Stimulated activated CD8-positive, alpha-beta memory T cell treated with anti-CD3 and anti-CD28 coated beads, Interleukin-12 subunit alpha, Interleukin-12 subunit beta, amount 100 ng/mL, for 24 hours (primary cell): ENCODE data around the gene PADI6.

Source experiments
- DNase-seq: peaks from one replicate; pipeline ENCODE4 v3.0.0-alpha.2; 2020; ENCODE audit errors: extremely low read depth

Gene PADI6

DNA sequence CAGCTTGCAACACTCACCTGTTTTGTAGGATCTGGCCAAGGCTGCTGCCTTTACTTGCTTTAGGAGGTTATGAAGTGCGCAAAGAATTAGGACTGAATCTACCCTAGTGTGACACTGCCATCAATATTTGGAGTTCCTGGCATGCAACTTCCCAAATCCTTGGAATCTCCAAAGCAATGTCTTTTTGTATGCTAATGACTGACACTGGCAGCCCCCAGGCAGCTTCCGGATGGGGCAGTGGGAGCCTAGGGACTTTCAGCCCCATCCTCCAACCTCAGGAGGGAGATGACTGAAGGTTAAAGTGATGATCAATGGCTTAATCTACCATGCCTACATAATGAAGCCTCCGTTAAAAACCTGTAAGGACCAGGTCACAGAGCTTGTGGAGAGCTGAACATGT is 62.0 kb downstream of the PADI6 start:
- DNase-seq = no peak

DNA sequence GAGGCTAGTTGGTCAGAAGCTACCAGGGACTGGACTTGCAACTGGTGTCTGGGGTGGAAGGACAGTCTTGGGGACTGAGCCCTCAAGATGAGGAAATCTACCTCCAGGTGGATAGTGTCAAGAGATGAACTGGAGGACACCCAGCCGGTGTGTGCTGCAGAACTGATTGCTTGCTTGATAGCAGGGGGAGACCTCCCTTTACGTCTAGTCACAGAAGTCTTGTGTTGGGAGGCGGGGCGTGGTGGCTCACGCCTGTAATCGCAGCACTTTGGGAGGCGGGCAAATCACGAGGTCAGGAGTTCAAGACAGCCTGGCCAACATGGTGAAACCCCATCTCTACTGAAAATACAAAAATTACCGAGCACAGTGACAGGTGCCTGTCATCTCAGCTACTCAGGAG is 62.6 kb downstream of the PADI6 start:
- DNase-seq = no peak

DNA sequence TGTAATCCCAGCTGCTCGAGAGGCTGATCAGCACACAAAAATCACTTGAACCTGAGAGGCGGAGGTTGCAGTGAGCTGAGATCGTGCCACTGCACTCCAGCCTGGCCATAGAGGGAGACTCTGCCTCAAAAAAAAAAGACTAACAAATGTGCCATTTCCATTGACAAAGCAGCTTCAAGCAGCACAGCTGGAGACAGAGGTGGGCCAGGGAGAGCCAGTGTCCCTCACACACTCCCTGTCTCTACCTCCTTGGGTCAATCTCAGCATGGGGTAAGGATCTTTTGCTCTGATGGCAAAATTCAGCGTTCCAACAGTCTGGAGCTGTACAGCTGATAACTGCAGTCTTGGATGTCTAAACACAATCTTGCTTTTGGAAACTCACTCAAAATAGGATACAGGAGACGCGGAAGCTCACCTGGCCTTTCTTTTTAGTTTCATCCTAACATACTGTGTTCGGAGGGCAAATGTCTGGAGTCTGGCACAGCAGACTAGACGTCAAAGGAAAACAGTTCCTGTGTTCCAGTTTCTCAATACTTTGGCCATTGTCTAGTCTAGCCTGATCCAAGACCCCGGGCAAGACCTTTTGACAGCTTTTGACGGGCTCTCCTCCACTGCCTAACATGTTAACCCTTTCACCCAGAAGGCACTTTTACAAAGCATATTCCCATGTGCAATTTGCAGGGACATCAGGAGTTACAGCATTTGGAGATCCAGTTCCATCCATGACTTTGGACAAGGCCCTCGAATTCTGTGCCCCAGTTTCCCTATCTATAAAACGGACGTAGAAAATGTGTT is 64.6 kb downstream of the PADI6 start:
- no peak for DNase-seq

DNA sequence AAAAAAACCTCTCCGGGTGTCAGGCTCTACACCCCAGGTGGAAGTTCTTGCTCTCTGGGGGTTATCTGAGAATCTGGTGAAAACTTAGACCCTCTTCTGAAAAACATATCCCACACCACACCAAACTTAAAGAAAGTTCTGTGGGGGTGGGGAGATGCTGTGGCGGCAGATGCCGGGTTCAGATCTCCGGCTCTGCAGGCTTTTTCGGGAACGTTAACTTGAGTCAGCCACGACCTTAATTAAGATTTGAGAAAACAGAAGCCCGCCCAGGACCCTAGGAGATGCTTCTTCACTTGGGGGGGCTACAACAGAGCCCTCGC is 65.2 kb downstream of the PADI6 start:
- no peak for DNase-seq

DNA sequence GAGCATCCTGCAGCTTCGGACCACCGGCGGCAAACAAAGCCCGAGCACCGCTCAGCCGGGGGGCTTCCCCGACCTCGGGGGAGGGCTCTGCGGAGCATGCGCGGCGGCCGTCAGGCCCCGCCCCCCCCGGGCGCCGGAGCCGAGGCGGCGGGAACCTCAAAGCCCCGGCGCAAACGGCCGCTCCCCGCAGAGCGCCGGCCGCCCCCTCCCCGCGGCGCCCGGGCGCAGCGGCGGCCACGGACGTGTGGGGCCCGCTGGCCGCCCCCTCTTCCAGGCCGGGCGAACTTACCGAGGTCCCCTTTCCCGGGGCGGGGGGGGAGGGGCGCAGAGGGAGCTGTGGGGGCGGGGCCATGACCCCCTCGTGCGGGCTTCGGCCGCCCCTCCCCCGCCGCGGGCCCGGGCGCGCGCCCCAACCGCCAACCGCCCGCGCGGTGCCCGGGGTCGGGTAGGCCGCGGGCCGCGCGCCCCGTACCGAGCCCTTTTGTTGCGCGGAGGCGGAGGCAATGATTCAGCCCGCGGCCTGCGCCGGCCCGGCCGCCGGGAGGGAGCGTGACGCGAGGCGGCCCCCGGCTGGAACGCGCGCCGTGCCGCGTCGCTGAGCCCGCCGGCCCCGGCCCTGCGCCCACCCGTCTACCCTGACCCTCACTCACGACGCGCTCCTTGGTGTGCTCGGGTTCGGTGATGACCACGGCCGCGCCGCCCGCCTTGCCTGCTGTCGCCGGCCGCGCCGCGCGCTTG is 65.8 kb downstream of the PADI6 start:
- DNase-seq = peak; percentile 31

DNA sequence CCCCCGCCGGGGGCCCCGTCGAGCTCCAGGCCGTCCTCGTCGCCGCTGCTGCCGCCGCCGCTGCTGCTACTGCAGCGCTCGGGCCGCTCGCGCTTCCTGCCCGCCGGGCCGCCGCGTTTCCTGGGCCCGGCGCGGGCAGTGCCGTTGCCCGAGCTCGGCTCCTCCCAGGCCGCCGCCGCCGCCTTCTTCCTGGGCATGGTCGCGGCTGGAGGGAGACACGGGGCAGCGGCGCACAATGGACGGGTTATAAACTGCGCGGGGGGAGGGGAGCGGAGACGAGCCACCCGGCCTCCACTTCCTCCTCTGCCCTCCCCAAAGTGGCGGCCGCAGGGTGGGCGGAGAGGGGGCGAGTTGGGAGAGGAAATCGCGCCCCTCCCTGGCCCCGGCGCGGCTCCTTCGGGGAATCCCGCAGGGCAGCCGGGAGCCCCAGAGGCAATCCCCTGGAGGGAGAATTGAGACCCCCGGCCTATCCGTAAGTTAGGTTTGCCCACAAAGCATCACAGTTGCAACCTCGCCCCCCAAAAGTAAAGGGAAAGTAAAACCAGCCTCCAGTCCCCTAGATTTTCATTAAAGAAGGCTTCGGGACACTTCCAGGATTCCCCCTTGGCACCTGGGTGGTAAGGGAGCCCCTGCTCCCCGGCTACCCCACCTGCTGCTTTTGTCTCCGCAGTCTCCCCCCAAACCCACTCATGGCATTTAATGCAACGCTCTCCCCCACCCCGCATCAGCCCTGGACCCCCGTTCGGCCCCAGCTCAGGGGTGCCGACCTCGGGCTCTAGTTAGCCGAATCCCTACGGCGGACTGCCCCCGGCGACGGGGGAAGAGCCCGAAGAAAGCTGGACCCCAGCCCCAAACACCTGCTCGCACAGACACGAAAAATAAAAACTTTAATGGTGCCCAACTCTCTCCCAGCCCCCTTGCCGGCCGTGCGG is 66.6 kb downstream of the PADI6 start:
- DNase-seq = peak; percentile 42

DNA sequence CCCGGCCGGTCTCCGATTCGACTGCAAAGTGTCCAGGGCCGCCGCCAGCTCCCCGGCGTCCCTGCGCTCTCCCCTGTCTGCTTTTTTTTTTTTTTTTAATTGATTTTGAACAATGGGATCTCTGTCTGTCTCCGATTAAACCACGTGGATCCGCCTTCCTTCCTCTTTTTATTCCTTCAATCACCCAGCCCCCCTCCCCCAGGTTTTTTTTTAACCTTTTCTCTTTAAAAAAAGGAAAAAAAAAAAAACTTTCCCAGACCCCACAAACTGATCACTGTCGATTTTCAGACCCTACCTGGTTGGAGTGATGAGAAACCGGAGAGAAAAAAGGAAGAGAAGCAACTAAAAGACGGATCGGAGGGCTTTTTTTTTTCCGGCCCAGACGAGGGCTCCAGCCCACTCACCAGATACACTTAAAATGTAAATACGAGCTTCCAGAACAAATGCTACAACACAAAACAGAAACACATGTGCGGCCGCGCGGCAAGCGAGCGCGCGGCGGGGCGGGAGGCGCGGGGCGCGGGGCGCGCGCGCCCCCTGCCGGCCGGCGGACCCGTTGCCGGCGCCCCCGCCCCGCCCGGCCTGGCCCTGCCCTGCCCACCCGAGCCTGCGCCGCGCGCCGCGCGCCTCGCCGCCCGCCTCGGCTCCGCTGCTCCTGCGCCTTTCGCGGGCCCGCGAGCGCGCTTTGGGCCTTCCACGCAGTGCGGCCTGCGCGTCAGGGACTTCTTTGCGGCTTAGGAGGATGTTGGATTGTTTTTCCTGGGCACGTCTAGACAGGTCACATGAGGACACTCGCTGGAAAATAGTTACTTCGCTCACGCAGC is 67.5 kb downstream of the PADI6 start, which contains the start of gene RCC2:
Gene RCC2 (minus strand): TSS at position 428 of the 824 bp plus-strand sequence. CDS start 1,163 bp downstream, outside the sequence.
- DNase-seq = peak; percentile 38

DNA sequence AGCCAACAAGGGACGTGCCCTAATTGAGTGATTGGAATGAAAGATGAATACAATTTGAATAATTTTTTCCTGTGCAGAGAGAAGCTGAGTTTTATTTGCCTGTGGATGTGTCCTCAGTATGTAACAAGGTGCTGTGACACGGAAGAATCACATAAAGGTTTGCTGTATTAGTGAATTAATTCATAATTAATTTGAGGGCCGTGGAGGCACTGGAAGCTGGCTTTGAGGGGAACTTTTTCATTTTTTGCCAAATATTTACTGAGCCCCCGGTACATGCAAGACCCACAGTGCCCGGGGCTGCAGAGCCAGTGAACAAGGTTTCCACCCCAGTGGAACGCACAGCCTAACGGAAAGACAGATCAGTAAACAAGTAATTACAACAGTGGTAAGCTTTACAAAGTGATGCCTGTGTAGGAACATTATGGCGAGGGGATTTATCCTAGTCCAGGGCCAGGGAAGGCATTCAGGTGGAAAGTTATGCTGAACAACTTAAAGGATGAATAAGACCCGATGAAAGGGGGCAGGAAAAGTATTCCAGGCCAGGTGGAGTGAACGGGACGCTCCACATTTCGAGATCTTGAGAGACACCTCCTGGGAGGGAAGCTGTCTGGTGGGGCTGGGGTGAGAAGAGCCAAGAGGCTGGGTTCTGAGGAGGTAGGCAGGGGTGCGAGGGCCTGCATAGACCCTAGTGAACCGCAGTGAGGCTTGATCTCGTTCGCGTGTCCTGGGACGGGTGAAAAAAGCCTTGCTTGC is 68.3 kb downstream of the PADI6 start:
- DNase-seq = no peak

DNA sequence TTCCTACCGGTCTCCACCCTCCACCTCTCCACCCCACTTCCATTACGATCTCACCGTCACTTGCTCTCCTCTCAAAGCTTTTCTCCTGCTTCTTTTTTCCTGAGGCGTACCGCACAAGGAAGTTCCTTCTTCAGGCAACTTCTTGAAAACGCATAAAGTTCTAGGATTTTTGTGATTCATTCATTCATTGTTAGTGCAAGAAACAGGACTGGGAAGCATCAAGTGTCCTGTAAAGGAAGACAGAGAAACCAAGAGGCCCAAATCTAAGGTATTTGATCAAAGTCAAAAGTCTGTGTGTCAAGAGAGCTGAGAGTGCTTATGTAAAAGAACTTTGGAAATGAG is 68.8 kb downstream of the PADI6 start:
- DNase-seq = no peak

DNA sequence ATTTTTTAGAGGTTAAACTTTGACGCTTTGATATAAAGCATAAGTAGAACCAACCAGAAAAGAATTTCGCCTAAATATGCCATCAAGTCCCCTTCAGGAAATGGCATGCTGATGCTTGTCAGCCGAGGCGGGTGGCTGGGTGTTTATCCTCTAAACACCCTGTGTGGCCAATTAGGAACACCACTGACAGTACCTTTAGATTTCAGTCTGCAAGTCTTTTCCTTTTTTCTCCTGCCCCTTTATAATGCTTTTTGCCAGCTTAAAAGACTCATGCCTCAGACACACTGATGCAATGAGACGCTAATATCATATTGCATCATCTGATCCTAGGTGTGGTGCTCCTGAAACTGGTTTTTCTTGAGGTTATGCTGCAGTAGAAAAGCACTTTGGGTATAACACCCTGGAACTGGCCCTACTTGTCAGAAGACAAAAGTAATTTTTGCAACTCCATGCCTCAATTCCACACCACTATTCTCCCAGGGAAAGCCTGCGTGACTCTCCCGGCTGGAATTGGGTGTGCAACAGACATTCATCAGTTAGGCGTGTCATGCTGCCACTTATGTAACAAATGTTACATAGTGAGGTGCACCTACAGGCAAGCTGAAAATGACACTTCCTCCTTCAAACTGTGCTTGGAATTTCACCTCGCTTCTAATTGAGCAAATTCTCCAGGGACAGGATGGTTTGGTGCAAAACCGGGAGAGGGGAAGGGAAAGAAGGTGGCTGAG is 69.4 kb downstream of the PADI6 start:
- DNase-seq = no peak

DNA sequence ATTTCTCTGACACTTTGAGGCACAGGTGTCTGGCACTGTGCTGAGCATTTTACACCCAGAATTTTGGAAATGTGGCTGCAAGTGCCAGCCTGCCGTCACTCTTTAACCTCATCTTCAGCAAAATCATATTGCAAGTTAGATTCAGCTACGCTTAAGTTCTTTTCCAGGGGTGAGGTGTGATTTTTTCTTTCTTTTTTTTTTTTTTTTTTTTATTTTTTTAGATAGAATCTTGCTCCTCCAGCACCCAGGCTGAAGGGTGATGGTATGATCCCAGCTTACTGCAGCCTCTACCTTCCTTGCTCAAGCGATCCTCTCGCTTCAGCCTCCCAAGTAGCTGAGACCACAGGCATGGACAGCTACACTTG is 70.0 kb downstream of the PADI6 start:
- no peak for DNase-seq

DNA sequence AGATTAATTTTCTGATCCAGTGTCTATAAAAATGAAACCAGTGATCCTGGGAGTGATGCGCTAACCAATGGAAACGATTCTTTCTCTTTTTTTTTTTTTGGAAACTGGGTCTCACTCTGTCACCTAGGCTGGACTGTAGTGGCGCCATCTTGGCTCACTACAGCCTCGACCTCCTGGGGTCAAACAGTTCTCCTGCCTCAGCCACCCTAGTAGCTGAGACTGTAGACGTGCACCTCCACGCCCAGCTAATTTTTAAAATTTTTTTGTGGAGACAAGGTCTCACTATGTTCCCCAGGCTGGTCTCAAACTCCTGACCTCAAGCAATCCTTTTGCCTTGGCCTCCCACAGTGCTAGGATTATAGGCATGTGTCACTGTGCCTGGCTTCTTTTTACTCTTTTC is 70.8 kb downstream of the PADI6 start:
- no peak for DNase-seq

DNA sequence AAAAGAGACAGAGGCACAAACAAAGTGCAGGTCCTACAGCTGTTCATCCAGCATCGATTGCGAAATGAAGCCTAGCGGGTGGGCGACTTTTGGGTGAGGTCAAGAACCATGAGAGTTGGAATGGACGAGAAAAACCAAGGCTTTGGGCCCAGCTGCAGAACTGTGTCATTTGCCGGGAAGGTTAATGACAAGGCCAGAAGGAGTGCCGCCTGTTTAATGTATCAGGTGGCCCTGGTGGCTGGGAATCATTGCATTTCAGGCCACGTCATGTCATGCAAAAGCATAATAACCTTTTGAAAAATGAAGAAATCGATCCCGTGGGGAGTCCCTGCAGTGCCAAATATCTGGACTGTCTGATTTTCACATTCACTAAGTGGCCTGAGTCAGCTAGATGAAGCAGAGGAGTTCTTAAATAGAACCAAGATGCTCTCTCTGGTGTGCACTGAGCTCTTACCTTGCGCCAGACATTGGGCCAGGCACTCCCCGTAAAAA is 75.6 kb downstream of the PADI6 start:
- no peak for DNase-seq
